HepG2 (cell line): Measurements from ENCODE around the gene NPDC1. TPM values are rescaled to one million over a fixed set of nuclear protein-coding genes. Genes with fewer than 3 reads are reported as not detected.
A peak's percentile ranks its signal among the peaks of the same experiment; 100 is the strongest.

Experiments
- ATAC-seq: fragments of 200-7000 bp; cut with Tn5 transposase; 3 replicates; pipeline ENCODE4 v1.9.1; 2020; ENCODE audit warnings: mild to moderate bottlenecking, moderate library complexity
- BruUV-seq: library from RNA; stranded (reverse); fragments of 400-500 nt; replicated peaks from 2 replicates; lab custom pipeline; 2021; lab: Mats Ljungman, UMichigan
- CTCF ChIA-PET: fragments of 300-600 bp; formaldehyde crosslinking; extraction: SDS; loops from one replicate; lab custom pipeline; 2021; ENCODE audit warnings: low total read pairs, inconsistent platforms, low intra/inter-chr PET ratio; lab: Yijun Ruan, JAX
- POLR2A ChIA-PET: fragments of 350-600 bp; sonication (Branson Sonifier 250); formaldehyde crosslinking; loops from one replicate; lab custom pipeline; 2020; ENCODE audit warnings: antibody characterized with exemption, inconsistent platforms; lab: Yijun Ruan, JAX
- DNase-seq: peaks from one replicate; pipeline ENCODE4 v3.0.0-alpha.2; 2015; ENCODE audit warnings: low spot score
- FAIRE-seq: peaks from 3 replicates; lab custom pipeline; 2011; peaks lifted over from hg19 to GRCh38; lab: Jason Lieb, UNC
- H2AFZ ChIP-seq: one replicate; pipeline ENCODE4 v1.6.1; 2011; ENCODE audit warnings: low read length, inconsistent platforms
- H3K27ac ChIP-seq: fragments of 300-600 bp; 3 replicates; pipeline ENCODE4 v1.8.0; 2011; ENCODE audit warnings: mixed run types, mild to moderate bottlenecking, mixed read lengths, low read length, inconsistent platforms; ENCODE audit not compliant: insufficient read depth; ENCODE audit errors: extremely low read length
- H3K27me3 ChIP-seq, 2 experiments: fragments of 200-600 bp in 1 of 2; 2 replicates in 1 of 2; 3 replicates in 1 of 2; pipeline versions ENCODE4 v1.6.0 to v1.8.0; 2011; ENCODE audit warnings: low read length in 2 of 2, mild to moderate bottlenecking in 2 of 2, moderate library complexity in 2 of 2, inconsistent platforms in 1 of 2; ENCODE audit not compliant: insufficient read depth in 2 of 2, control insufficient read depth in 1 of 2
- H3K36me3 ChIP-seq, 2 experiments: fragments of 200-600 bp in 1 of 2; replicated peaks in 1 of 2; 2 replicates in 1 of 2; 3 replicates in 1 of 2; pipeline versions ENCODE4 v1.5.1 to v1.8.0; 2011; ENCODE audit warnings: low read length in 2 of 2, inconsistent platforms in 1 of 2; ENCODE audit not compliant: insufficient read depth in 2 of 2, control insufficient read depth in 1 of 2
- H3K4me1 ChIP-seq: 2 replicates; pipeline ENCODE4 v1.5.1; 2012; ENCODE audit warnings: low read length, inconsistent platforms; ENCODE audit not compliant: insufficient read depth
- H3K4me2 ChIP-seq: 2 replicates; pipeline ENCODE4 v1.6.0; 2011; ENCODE audit warnings: low read depth, low read length, inconsistent platforms
- H3K4me3 ChIP-seq, 3 experiments: fragments of 200-600 bp in 1 of 3; sonication (generic), shearing (Covaris generic) in 1 of 3; replicated peaks in 1 of 3; 2 replicates each; pipeline ENCODE4 v1.5.1; 2011 to 2016; ENCODE audit warnings: low read length in 3 of 3, inconsistent platforms in 2 of 3, low read depth in 2 of 3, mild to moderate bottlenecking in 2 of 3, control low read depth in 1 of 3, mixed read lengths in 1 of 3; ENCODE audit not compliant: insufficient read depth in 1 of 3
- H3K79me2 ChIP-seq: one replicate; pipeline ENCODE4 v1.6.1; 2011; ENCODE audit warnings: low read length, inconsistent platforms; ENCODE audit not compliant: insufficient read depth
- H3K9ac ChIP-seq: 2 replicates; pipeline ENCODE4 v1.6.0; 2011; ENCODE audit warnings: mild to moderate bottlenecking, low read depth, low read length, inconsistent platforms; ENCODE audit not compliant: insufficient read depth
- H3K9me3 ChIP-seq: 2 replicates; pipeline ENCODE4 v1.5.1; 2012; ENCODE audit warnings: mild to moderate bottlenecking, low read length
- H4K20me1 ChIP-seq: 2 replicates; pipeline ENCODE4 v1.6.0; 2011; ENCODE audit warnings: inconsistent platforms, mild to moderate bottlenecking, low read length, moderate library complexity; ENCODE audit not compliant: insufficient read depth
- FOXP4 ChIP-seq: sonication (generic); formaldehyde crosslinking; IDR thresholded peaks from 2 replicates; pipeline ENCODE4 v1.4.0; 2020; ENCODE audit warnings: missing genetic modification reagents
- HCFC1 ChIP-seq: fragments of 150-350 bp; IDR thresholded peaks from 2 replicates; pipeline ENCODE4 v1.6.1; 2014; ENCODE audit warnings: low read depth, low read length
- ISX ChIP-seq: sonication (generic); formaldehyde crosslinking; conservative IDR thresholded peaks from 2 replicates; pipeline ENCODE4 v1.5.0; 2020; ENCODE audit warnings: missing genetic modification reagents
- KDM5B ChIP-seq: sonication (generic); formaldehyde crosslinking; IDR thresholded peaks from 2 replicates; pipeline ENCODE4 v1.4.0; 2020; ENCODE audit warnings: missing genetic modification reagents, mild to moderate bottlenecking, borderline replicate concordance
- PAXIP1 ChIP-seq: sonication (generic); formaldehyde crosslinking; conservative IDR thresholded peaks from 2 replicates; pipeline ENCODE4 v1.4.0; 2020; ENCODE audit warnings: mild to moderate bottlenecking, missing genetic modification reagents, moderate library complexity
- PHF8 ChIP-seq: sonication (generic); formaldehyde crosslinking; IDR thresholded peaks from 2 replicates; pipeline ENCODE4 v1.5.0; 2020; ENCODE audit warnings: missing genetic modification reagents
- PRMT3 ChIP-seq: sonication (generic); formaldehyde crosslinking; IDR thresholded peaks from 2 replicates; pipeline ENCODE4 v1.8.1; 2022; ENCODE audit warnings: low read depth, mild to moderate bottlenecking, moderate library complexity, missing genetic modification reagents, borderline replicate concordance
- ZNF451 ChIP-seq: sonication (generic); formaldehyde crosslinking; IDR thresholded peaks from 2 replicates; pipeline ENCODE4 v1.5.0; 2020; ENCODE audit warnings: mild to moderate bottlenecking, missing genetic modification reagents
- ZNF549 ChIP-seq: sonication (generic); formaldehyde crosslinking; IDR thresholded peaks from 2 replicates; pipeline ENCODE4 v1.5.0; 2020; ENCODE audit warnings: missing genetic modification reagents
- ZNF577 ChIP-seq: sonication (generic); formaldehyde crosslinking; IDR thresholded peaks from 2 replicates; pipeline ENCODE4 v1.4.0; 2020; ENCODE audit warnings: mild to moderate bottlenecking, low read depth, missing genetic modification reagents, borderline replicate concordance
- ZNF614 ChIP-seq: IDR thresholded peaks from 2 replicates; pipeline ENCODE4 v1.6.1; 2018; ENCODE audit warnings: missing biosample characterization, missing genetic modification reagents, inconsistent platforms, borderline replicate concordance
- ZNF724P ChIP-seq: sonication (generic); formaldehyde crosslinking; IDR thresholded peaks from 2 replicates; pipeline ENCODE4 v1.8.0; 2022; ENCODE audit warnings: missing genetic modification reagents, borderline replicate concordance
- ZNF839 ChIP-seq: sonication (generic); formaldehyde crosslinking; IDR thresholded peaks from 2 replicates; pipeline ENCODE4 v1.4.0; 2020; ENCODE audit warnings: missing genetic modification reagents, mild to moderate bottlenecking, borderline replicate concordance
- WGBS: methylation state at CpG from one replicate; pipeline ENCODE4 v1.1.6; 2017; ENCODE audit warnings: low lambda C conversion rate; 5-methylcytosine and 5-hydroxymethylcytosine counted together
- in situ Hi-C: cut with HindIII; loops from 2 replicates; pipeline ENCODE4 v1.10.0; 2017; ENCODE audit warnings: low pct_unique_long_range_greater_than_20kb; ENCODE audit not compliant: extremely low pct_ligation_motif_present
- intact Hi-C: fragments of 100-400 bp; cut with micrococcal nuclease; formaldehyde crosslinking; loops from one replicate; pipeline ENCODE4 v1.10.0; 2022; ENCODE audit not compliant: unreplicated experiment
- polyA plus RNA-seq, 8 experiments: library from polyadenylated mRNA; depleted of rRNA in 3 of 8; stranded (reverse) in 7 of 8; unstranded in 1 of 8; fragments of >200 nt; fragmentation: Illumina TruSeq in 4 of 8; extraction: Trizol in 4 of 8; gene quantifications; 2 replicates each; pipeline versions ENCODE4 v1.2.1 to v1.2.3, GENCODE V29; 2011 to 2016; ENCODE audit warnings: low read depth in 4 of 8, missing spikeins in 1 of 8, mixed read lengths in 1 of 8; ENCODE audit not compliant: insufficient read depth in 1 of 8
- total RNA-seq, 5 experiments: library from RNA; depleted of rRNA; stranded (reverse); fragments of >200 nt; fragmentation: Illumina TruSeq; extraction: Trizol; gene quantifications; 2 replicates each; pipeline ENCODE4 v1.2.3, GENCODE V29; 2016; ENCODE audit warnings: low read depth in 1 of 5
- TF ChIP-seq, protein P1 (sequence below): sonication (generic); formaldehyde crosslinking; IDR thresholded peaks from 2 replicates; pipeline ENCODE4 v1.4.0; 2020; ENCODE audit warnings: missing genetic modification reagents, borderline replicate concordance
- TF ChIP-seq, protein P2 (sequence below): sonication (generic); formaldehyde crosslinking; IDR thresholded peaks from 2 replicates; pipeline ENCODE4 v1.4.0; 2020; ENCODE audit warnings: missing genetic modification reagents

NPDC1 gene
- total and polyA plus RNA-seq, 2 of the 13 experiments (the other 11 are each of a cell fraction or from before 2014, with no cell fraction given), result 0.84 to 5.4 TPM

GRCh38 chr9:137021568-137021978 is 24.4 kb downstream of the NPDC1 start:
- DNase-seq, result peak; percentile 51
- Histone ChIP-seq H3K36me3 (no peaks in the 10 kb centered on the region), H3K27ac (peak overlapping the region; percentile 33), H3K4me2 (0 out of 2 replicates have a peak overlapping the region, but pooled peaks have one; percentile 29), H3K4me3 (no peak overlapping the region), H3K4me1 (peaks cover 50% of the 10 kb centered on the region), H3K9ac (no peak overlapping the region), H3K27me3 (no peaks in the 10 kb centered on the region), H3K79me2 (no peaks in the 10 kb centered on the region), H3K9me3 (no peaks in the 10 kb centered on the region), H4K20me1 (no peaks in the 10 kb centered on the region), H2AFZ (no peak overlapping the region)
- ChIA-PET POLR2A (interaction anchor here (0.6 to 1.7 kb wide), 7 partner anchors 20 to 222 kb away, joined by 3 to 6 read pairs (median 5); partner anchors contain the start of genes CLIC3 and PAXX), CTCF (no interaction called here)
- ATAC-seq, result peak; percentile 54
- intact Hi-C loops, result no loop called here
- FAIRE-seq, result no peak
- in situ Hi-C loops, result no loop called here
- BruUV-seq, result no TSS peak
- 55% methylated on average over 2 of the region's 6 CpGs for WGBS
- TF ChIP-seq PHF8 (CRISPR knock-in tag), result no peak
- no peak for TF ChIP-seq HCFC1
- TF ChIP-seq PAXIP1 (CRISPR knock-in tag), result 0 out of 2 replicates have a peak, but pooled peaks have one; percentile 6
- TF ChIP-seq ISX, result no peak
- TF ChIP-seq ZNF451, result no peak
- 0 out of 2 replicates have a peak, but pooled peaks have one; percentile 31 for TF ChIP-seq ZNF839
- TF ChIP-seq, protein P1, sequence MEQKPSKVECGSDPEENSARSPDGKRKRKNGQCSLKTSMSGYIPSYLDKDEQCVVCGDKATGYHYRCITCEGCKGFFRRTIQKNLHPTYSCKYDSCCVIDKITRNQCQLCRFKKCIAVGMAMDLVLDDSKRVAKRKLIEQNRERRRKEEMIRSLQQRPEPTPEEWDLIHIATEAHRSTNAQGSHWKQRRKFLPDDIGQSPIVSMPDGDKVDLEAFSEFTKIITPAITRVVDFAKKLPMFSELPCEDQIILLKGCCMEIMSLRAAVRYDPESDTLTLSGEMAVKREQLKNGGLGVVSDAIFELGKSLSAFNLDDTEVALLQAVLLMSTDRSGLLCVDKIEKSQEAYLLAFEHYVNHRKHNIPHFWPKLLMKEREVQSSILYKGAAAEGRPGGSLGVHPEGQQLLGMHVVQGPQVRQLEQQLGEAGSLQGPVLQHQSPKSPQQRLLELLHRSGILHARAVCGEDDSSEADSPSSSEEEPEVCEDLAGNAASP, result no peak
- TF ChIP-seq PRMT3 (CRISPR knock-in tag), result no peak
- TF ChIP-seq ZNF724P (CRISPR knock-in tag), result no peak
- TF ChIP-seq ZNF614 (CRISPR knock-in tag), result no peak
- TF ChIP-seq ZNF577, result no peak
- no peak for TF ChIP-seq FOXP4 (CRISPR knock-in tag)
- TF ChIP-seq KDM5B (CRISPR knock-in tag), result 0 out of 2 replicates have a peak, but pooled peaks have one; percentile 28
- no peak for TF ChIP-seq ZNF549 (CRISPR knock-in tag)
- TF ChIP-seq, protein P2, sequence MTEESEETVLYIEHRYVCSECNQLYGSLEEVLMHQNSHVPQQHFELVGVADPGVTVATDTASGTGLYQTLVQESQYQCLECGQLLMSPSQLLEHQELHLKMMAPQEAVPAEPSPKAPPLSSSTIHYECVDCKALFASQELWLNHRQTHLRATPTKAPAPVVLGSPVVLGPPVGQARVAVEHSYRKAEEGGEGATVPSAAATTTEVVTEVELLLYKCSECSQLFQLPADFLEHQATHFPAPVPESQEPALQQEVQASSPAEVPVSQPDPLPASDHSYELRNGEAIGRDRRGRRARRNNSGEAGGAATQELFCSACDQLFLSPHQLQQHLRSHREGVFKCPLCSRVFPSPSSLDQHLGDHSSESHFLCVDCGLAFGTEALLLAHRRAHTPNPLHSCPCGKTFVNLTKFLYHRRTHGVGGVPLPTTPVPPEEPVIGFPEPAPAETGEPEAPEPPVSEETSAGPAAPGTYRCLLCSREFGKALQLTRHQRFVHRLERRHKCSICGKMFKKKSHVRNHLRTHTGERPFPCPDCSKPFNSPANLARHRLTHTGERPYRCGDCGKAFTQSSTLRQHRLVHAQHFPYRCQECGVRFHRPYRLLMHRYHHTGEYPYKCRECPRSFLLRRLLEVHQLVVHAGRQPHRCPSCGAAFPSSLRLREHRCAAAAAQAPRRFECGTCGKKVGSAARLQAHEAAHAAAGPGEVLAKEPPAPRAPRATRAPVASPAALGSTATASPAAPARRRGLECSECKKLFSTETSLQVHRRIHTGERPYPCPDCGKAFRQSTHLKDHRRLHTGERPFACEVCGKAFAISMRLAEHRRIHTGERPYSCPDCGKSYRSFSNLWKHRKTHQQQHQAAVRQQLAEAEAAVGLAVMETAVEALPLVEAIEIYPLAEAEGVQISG, result no peak
